ENCODE data around the gene MPG.
A peak's percentile ranks its signal among the peaks of the same experiment; 100 is the strongest.
"Not testable (repeated sequence)": the region's sequence is repeated elsewhere in the genome, so short reads cannot be mapped to it uniquely, and the experiment has no call there.

The MPG gene

DNA sequence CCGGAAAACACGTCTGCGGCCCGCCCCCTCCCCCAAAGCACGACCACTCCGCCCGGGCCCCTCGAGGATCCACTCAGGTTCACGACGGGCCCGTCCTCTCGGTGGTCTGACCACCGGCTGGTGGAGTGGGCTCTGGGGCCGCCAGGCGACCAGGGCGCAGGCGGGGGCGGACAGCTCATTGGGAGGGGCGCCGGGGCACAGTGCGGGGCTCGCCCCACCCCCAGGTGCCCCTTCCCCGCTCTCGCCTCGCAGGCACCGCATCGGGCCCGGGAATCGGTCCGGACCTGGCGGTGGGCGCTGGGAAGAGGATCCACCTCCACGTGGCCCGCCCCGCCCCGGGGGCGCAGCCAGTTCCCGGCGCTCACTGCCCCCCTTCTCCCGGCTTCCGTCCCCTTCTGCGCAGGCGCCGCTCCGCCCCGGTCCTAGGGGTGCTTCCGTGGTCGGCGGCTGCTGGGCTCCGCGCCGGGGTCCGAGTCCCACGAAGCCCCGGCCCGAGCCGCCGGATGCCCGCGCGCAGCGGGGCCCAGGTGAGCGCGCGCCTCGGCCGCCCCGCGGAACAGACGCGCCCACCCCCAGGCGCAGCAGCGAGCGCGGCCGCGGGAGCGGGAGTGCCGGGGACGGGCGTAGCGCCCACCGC is at the start of gene MPG:
TSS of gene MPG (plus strand) at position 419 of the 637 bp plus-strand sequence. CDS start at position 504, 85 bp downstream.
- peak; percentile 70 for DNase-seq (ENCODE audit: low read depth)
- TF ChIP-seq, protein P1, sequence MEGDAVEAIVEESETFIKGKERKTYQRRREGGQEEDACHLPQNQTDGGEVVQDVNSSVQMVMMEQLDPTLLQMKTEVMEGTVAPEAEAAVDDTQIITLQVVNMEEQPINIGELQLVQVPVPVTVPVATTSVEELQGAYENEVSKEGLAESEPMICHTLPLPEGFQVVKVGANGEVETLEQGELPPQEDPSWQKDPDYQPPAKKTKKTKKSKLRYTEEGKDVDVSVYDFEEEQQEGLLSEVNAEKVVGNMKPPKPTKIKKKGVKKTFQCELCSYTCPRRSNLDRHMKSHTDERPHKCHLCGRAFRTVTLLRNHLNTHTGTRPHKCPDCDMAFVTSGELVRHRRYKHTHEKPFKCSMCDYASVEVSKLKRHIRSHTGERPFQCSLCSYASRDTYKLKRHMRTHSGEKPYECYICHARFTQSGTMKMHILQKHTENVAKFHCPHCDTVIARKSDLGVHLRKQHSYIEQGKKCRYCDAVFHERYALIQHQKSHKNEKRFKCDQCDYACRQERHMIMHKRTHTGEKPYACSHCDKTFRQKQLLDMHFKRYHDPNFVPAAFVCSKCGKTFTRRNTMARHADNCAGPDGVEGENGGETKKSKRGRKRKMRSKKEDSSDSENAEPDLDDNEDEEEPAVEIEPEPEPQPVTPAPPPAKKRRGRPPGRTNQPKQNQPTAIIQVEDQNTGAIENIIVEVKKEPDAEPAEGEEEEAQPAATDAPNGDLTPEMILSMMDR (conservative IDR thresholded peaks at IDR 0.05; ENCODE audit: control insufficient read depth, insufficient read depth, low read depth, low read length) = no peak
- H3K4me3 ChIP-seq (ENCODE audit: control insufficient read depth, low read depth, low read length) = peak within 1 kb of the TSS; percentile 73

GRCh38 chr16:30627-31026 is 47.4 kb upstream of the MPG start:
- DNase-seq (ENCODE audit: low read depth) = not testable (repeated sequence)

DNA sequence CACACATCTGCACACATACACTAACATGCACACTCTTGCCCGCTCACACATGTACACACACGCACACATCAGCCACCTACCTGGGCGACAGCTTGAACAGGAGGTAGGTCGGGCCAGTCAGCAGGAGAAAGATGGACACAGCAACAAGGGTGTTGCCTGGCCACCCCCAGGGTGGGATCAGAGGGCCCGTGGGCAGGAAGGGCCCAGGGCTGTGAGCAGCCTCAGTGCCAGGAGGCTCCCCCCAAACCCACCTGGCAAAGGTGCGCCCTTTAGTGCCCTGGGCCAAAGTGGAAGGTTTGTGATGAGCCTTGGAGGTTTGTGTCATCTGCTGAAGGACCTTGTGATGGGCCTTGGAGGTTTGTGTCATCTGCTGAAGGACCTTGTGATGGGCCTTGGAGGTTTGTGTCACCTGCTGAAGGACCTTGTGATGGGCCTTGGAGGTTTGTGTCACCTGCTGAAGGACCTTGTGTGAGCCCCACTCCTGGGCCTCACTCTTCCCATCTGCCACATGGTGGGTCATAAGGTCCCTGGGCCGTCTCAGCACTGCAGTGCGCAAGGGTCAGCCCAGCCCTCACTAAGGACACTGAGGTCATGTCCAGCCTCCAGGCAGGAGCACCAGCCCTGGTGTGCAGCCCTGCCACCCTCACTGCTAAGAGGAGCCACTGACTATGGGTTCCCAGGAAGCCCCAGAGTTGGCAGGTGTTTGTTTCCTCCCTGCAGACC is 44.7 kb upstream of the MPG start:
- H3K4me3 ChIP-seq (ENCODE audit: control insufficient read depth, low read depth, low read length); DNase-seq (ENCODE audit: low read depth): not testable (repeated sequence)

More at GRCh38 chr16:30627-31026, 47.4 kb upstream of the MPG start:
- not testable (repeated sequence) for H3K4me3 ChIP-seq (ENCODE audit: control insufficient read depth, low read depth, low read length)

DNA sequence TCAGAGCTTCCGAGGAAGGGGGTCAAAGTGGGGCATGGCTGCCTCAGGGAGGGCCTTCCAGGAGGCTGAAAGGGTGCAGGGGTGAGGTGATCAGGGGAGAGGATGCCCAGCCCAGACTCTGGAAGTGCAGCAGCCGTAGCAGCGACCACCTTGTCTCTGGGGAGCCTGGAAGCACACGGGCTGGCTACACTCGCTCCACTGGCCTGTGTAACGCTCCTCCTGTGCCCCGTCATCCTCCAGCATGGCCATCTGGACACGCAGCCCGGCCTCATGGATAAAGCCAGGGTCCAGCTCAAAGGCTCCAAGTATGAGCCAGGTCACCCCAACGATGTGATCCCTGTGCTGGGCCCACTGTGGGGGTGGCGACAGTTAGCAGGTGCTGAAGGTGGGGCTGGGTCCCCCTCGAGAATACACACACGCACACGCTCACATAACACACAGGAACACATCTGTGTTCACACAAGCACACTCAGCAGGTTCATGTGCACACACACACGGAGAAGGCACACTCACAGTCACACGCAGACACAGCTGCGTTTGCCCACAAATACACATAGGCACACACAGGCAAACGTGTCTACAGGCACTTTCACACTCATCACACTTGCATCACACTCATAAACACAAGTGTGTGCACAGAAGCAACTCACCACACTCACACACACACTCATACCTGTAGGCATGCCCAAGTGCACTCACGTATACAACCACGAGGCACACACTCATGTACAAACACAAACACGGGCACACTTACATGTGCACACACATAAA is 44.0 kb upstream of the MPG start:
- no peak overlapping the region for H3K4me3 ChIP-seq (ENCODE audit: control insufficient read depth, low read depth, low read length)
- no peak for DNase-seq (ENCODE audit: low read depth)
- TF ChIP-seq, protein P1 (conservative IDR thresholded peaks at IDR 0.05; ENCODE audit: control insufficient read depth, insufficient read depth, low read depth, low read length) = no peak

GRCh38 chr16:34648-34987 is 43.4 kb upstream of the MPG start:
- TF ChIP-seq, protein P1 (conservative IDR thresholded peaks at IDR 0.05; ENCODE audit: control insufficient read depth, insufficient read depth, low read depth, low read length) = no peak
- no peak for DNase-seq (ENCODE audit: low read depth)
- no peak overlapping the region for H3K4me3 ChIP-seq (ENCODE audit: control insufficient read depth, low read depth, low read length)

- TF ChIP-seq, protein P1 (conservative IDR thresholded peaks at IDR 0.05; ENCODE audit: control insufficient read depth, insufficient read depth, low read depth, low read length) = no peak
- no peak overlapping the region for H3K4me3 ChIP-seq (ENCODE audit: control insufficient read depth, low read depth, low read length)
- DNase-seq (ENCODE audit: low read depth) = no peak
Measured at GRCh38 chr16:35011-35677, 42.9 kb upstream of the MPG start.

DNA sequence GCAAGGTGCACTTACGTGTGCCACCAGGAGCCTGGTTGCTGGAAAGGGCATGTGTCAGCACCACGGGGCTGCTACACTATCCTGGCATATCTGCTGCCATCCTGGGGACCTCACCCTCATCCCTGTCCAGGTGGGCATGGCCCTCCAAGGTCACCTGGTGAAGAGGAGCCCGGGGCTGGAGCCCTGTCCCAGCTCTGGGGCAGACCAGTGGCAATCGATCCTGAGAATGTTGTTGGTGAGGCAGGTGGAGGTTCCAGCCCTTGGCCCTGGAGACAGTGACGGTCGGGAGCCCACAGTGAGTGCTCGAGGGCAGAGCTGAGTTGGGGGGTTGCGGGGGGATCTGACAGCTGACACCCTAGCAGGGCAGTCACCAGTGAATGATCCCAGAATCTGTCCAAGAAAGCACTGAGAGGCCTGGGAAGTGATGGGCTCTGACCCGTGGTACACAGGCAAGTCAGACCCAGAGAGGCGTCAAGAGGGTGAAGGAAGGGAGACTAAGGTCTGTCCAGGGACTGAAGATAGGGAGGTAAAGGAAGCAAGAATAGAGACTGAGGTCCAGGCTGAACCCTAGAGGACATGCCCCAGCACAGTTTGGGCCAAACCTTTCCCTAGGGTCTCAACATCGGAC is 42.2 kb upstream of the MPG start:
- TF ChIP-seq, protein P1 (conservative IDR thresholded peaks at IDR 0.05; ENCODE audit: control insufficient read depth, insufficient read depth, low read depth, low read length) = no peak
- DNase-seq (ENCODE audit: low read depth) = no peak
- no peak overlapping the region for H3K4me3 ChIP-seq (ENCODE audit: control insufficient read depth, low read depth, low read length)
